T-helper 2 cell treated with Interferon-gamma antibody and Interleukin-4, amounts not matched to agents 5 μg/mL and 100 μg/mL, for 36 hours (primary cell): ENCODE data around the gene HIBADH.

Experiments
- DNase-seq: peaks from one replicate; pipeline ENCODE4 v3.0.0; 2021; ENCODE audit warnings: low spot score
- H3K27ac Mint-ChIP-seq: one replicate; pipeline ENCODE4 v1.8.0; 2021; ENCODE audit warnings: mild to moderate bottlenecking, mixed read lengths
- H3K27me3 Mint-ChIP-seq: one replicate; pipeline ENCODE4 v1.8.0; 2021; ENCODE audit warnings: low read depth, mixed read lengths
- H3K36me3 Mint-ChIP-seq: one replicate; pipeline ENCODE4 v1.8.0; 2021; ENCODE audit warnings: low read depth, mixed read lengths
- H3K4me1 Mint-ChIP-seq: one replicate; pipeline ENCODE4 v1.8.0; 2021; ENCODE audit warnings: low read depth, mixed read lengths
- H3K4me3 Mint-ChIP-seq: one replicate; pipeline ENCODE4 v1.8.0; 2022; ENCODE audit warnings: mild to moderate bottlenecking, moderate library complexity, mixed read lengths
- H3K9me3 Mint-ChIP-seq: one replicate; pipeline ENCODE4 v1.8.0; 2021; ENCODE audit warnings: mixed read lengths

HIBADH gene

GRCh38 chr7:27614095-27614494 is 48.6 kb downstream of the HIBADH start:
- Mint-ChIP-seq H3K27me3 (no peaks in the 10 kb centered on the region), H3K4me3 (no peak overlapping the region), H3K36me3 (peaks cover 12% of the 10 kb centered on the region), H3K9me3 (peaks cover 11% of the 10 kb centered on the region), H3K4me1 (peaks cover 9% of the 10 kb centered on the region), H3K27ac (no peak overlapping the region)
- no peak for DNase-seq

GRCh38 chr7:27611059-27611458 is 51.6 kb downstream of the HIBADH start:
- no peaks in the 10 kb centered on the region for H3K9me3 Mint-ChIP-seq
- H3K27me3 Mint-ChIP-seq: no peaks in the 10 kb centered on the region
- peaks cover 2% of the 10 kb centered on the region for H3K36me3 Mint-ChIP-seq
- no peak for DNase-seq
- no peak overlapping the region for H3K4me3 Mint-ChIP-seq
- H3K4me1 Mint-ChIP-seq: peaks cover 9% of the 10 kb centered on the region
- no peak overlapping the region for H3K27ac Mint-ChIP-seq

- Mint-ChIP-seq H3K4me1 (peaks cover 3% of the 10 kb centered on the region), H3K27me3 (no peaks in the 10 kb centered on the region), H3K4me3 (no peak overlapping the region), H3K27ac (no peak overlapping the region), H3K36me3 (no peaks in the 10 kb centered on the region), H3K9me3 (no peaks in the 10 kb centered on the region)
- DNase-seq: no peak
These were observed 53.7 kb downstream of the HIBADH start for GRCh38 chr7:27608776-27609495.

- Mint-ChIP-seq H3K9me3 (no peaks in the 10 kb centered on the region), H3K27ac (no peak overlapping the region), H3K4me1 (no peaks in the 10 kb centered on the region), H3K4me3 (no peak overlapping the region), H3K27me3 (no peaks in the 10 kb centered on the region), H3K36me3 (no peaks in the 10 kb centered on the region)
- DNase-seq: no peak
These were observed 55.5 kb downstream of the HIBADH start for GRCh38 chr7:27607210-27607606.

- no peak for DNase-seq
- no peak overlapping the region for H3K27ac Mint-ChIP-seq
These were observed 56.1 kb downstream of the HIBADH start for GRCh38 chr7:27606270-27607209.

GRCh38 chr7:27605689-27606269 is 56.9 kb downstream of the HIBADH start:
- no peak overlapping the region for H3K27ac Mint-ChIP-seq

More at GRCh38 chr7:27606270-27607209, 56.1 kb downstream of the HIBADH start:
- no peaks in the 10 kb centered on the region for H3K27me3 Mint-ChIP-seq
- no peaks in the 10 kb centered on the region for H3K4me1 Mint-ChIP-seq
- H3K4me3 Mint-ChIP-seq: no peak overlapping the region
- no peaks in the 10 kb centered on the region for H3K9me3 Mint-ChIP-seq
- no peaks in the 10 kb centered on the region for H3K36me3 Mint-ChIP-seq

GRCh38 chr7:27605283-27605682 is 57.4 kb downstream of the HIBADH start:
- H3K4me3 Mint-ChIP-seq: no peak overlapping the region
- no peaks in the 10 kb centered on the region for H3K9me3 Mint-ChIP-seq
- H3K4me1 Mint-ChIP-seq: no peaks in the 10 kb centered on the region

More at GRCh38 chr7:27605689-27606269, 56.9 kb downstream of the HIBADH start:
- H3K27me3 Mint-ChIP-seq: no peaks in the 10 kb centered on the region
- H3K9me3 Mint-ChIP-seq: no peaks in the 10 kb centered on the region
- no peaks in the 10 kb centered on the region for H3K36me3 Mint-ChIP-seq
- no peak overlapping the region for H3K4me3 Mint-ChIP-seq
- no peak for DNase-seq
- no peaks in the 10 kb centered on the region for H3K4me1 Mint-ChIP-seq

GRCh38 chr7:27603813-27604212 is 58.9 kb downstream of the HIBADH start:
- H3K9me3 Mint-ChIP-seq: no peaks in the 10 kb centered on the region
- no peaks in the 10 kb centered on the region for H3K4me1 Mint-ChIP-seq
- no peaks in the 10 kb centered on the region for H3K36me3 Mint-ChIP-seq
- H3K27me3 Mint-ChIP-seq: no peaks in the 10 kb centered on the region
- H3K4me3 Mint-ChIP-seq: no peak overlapping the region
- H3K27ac Mint-ChIP-seq: no peak overlapping the region
- no peak for DNase-seq

More at GRCh38 chr7:27605283-27605682, 57.4 kb downstream of the HIBADH start:
- Mint-ChIP-seq H3K36me3 (no peaks in the 10 kb centered on the region), H3K27ac (no peak overlapping the region), H3K27me3 (no peaks in the 10 kb centered on the region)
- DNase-seq: no peak

- Mint-ChIP-seq H3K4me3 (no peak overlapping the region), H3K9me3 (no peaks in the 10 kb centered on the region), H3K4me1 (no peaks in the 10 kb centered on the region), H3K27ac (no peak overlapping the region), H3K36me3 (no peaks in the 10 kb centered on the region), H3K27me3 (no peaks in the 10 kb centered on the region)
- no peak for DNase-seq
These were observed 59.9 kb downstream of the HIBADH start for GRCh38 chr7:27602766-27603165.

- H3K27me3 Mint-ChIP-seq: no peaks in the 10 kb centered on the region
- H3K4me3 Mint-ChIP-seq: no peak overlapping the region
- no peaks in the 10 kb centered on the region for H3K36me3 Mint-ChIP-seq
- no peaks in the 10 kb centered on the region for H3K4me1 Mint-ChIP-seq
- no peak overlapping the region for H3K27ac Mint-ChIP-seq
- DNase-seq: no peak
- H3K9me3 Mint-ChIP-seq: no peaks in the 10 kb centered on the region
These were observed 61.5 kb downstream of the HIBADH start for GRCh38 chr7:27601217-27601616.

- no peak for DNase-seq
- H3K36me3 Mint-ChIP-seq: no peaks in the 10 kb centered on the region
- no peaks in the 10 kb centered on the region for H3K27me3 Mint-ChIP-seq
- no peaks in the 10 kb centered on the region for H3K9me3 Mint-ChIP-seq
- no peaks in the 10 kb centered on the region for H3K4me1 Mint-ChIP-seq
- H3K27ac Mint-ChIP-seq: no peak overlapping the region
- H3K4me3 Mint-ChIP-seq: no peak overlapping the region
These were observed 62.4 kb downstream of the HIBADH start for GRCh38 chr7:27600247-27600646.

GRCh38 chr7:27595009-27595408 is 67.7 kb downstream of the HIBADH start:
- Mint-ChIP-seq H3K27me3 (no peaks in the 10 kb centered on the region), H3K36me3 (no peaks in the 10 kb centered on the region), H3K4me3 (no peak overlapping the region), H3K4me1 (no peaks in the 10 kb centered on the region), H3K27ac (no peak overlapping the region), H3K9me3 (no peaks in the 10 kb centered on the region)
- DNase-seq: no peak

GRCh38 chr7:27593226-27593625 is 69.5 kb downstream of the HIBADH start:
- Mint-ChIP-seq H3K27ac (no peak overlapping the region), H3K36me3 (no peaks in the 10 kb centered on the region), H3K27me3 (no peaks in the 10 kb centered on the region), H3K4me1 (no peaks in the 10 kb centered on the region), H3K4me3 (no peak overlapping the region), H3K9me3 (no peaks in the 10 kb centered on the region)
- DNase-seq: no peak

GRCh38 chr7:27590416-27590815 is 72.3 kb downstream of the HIBADH start:
- Mint-ChIP-seq H3K27me3 (no peaks in the 10 kb centered on the region), H3K4me1 (no peaks in the 10 kb centered on the region), H3K9me3 (no peaks in the 10 kb centered on the region), H3K27ac (no peak overlapping the region), H3K4me3 (no peak overlapping the region), H3K36me3 (no peaks in the 10 kb centered on the region)
- DNase-seq: no peak
